HCT116 (cell line): ENCODE results near the gene LSM10. TPM values are rescaled to one million over a fixed set of nuclear protein-coding genes. Genes with fewer than 3 reads are reported as not detected.

Source experiments
- ATAC-seq: fragments of 200-7000 bp; cut with Tn5 transposase; 2 replicates; pipeline ENCODE4 v1.9.1; 2020; ENCODE audit warnings: mild to moderate bottlenecking, moderate library complexity
- BruUV-seq: library from RNA; stranded (reverse); fragments of 400-500 nt; replicated peaks from 2 replicates; lab custom pipeline; 2021; lab: Mats Ljungman, UMichigan
- CTCF ChIA-PET: fragments of 300-600 bp; sonication (Branson Sonifier 250); formaldehyde crosslinking; loops from one replicate; lab custom pipeline; 2021; ENCODE audit warnings: antibody characterized with exemption; lab: Charles Lee
- POLR2A ChIA-PET: fragments of 300-600, 350-600 bp; sonication (Branson Sonifier 250); formaldehyde crosslinking; loops from one replicate; lab custom pipeline; 2021; ENCODE audit warnings: antibody characterized with exemption; lab: Charles Lee
- RAD21 ChIA-PET, 2 experiments: fragments of 300-600 bp; sonication (Branson Sonifier 250); formaldehyde crosslinking; loops; one replicate each; lab custom pipeline; 2023; ENCODE audit warnings: low total read pairs in 2 of 2; ENCODE audit not compliant: uncharacterized antibody in 2 of 2, unreplicated experiment in 2 of 2, low non-redundant PET in 1 of 2; lab: Charles Lee
- DNase-seq: peaks from one replicate; pipeline ENCODE4 v3.0.0-alpha.2; 2010; ENCODE audit warnings: low read depth, low spot score
- H2AFZ ChIP-seq: fragments of 200-600 bp; shearing (Covaris generic), sonication (generic); 2 replicates; pipeline ENCODE4 v1.6.1; 2017; ENCODE audit warnings: low read depth, mixed run types, mixed read lengths, antibody characterized with exemption, low read length; ENCODE audit not compliant: poor library complexity, severe bottlenecking
- H3K27ac ChIP-seq: 2 replicates; pipeline ENCODE4 v1.5.1; 2012; ENCODE audit warnings: low read depth, low read length
- H3K27me3 ChIP-seq: fragments of 200-600 bp; sonication (generic); 2 replicates; pipeline ENCODE4 v1.6.1; 2016; ENCODE audit warnings: mixed run types, low read length, mixed read lengths; ENCODE audit not compliant: insufficient read depth
- H3K36me3 ChIP-seq, 2 experiments: fragments of 200-500 bp in 1 of 2; fragments of 200-600 bp in 1 of 2; sonication (Bioruptor generic) in 1 of 2; sonication (generic) in 1 of 2; 2 replicates each; pipeline versions ENCODE4 v1.5.1 to v1.6.1; 2014 to 2016; ENCODE audit warnings: low read length in 2 of 2, inconsistent platforms in 1 of 2, mixed read lengths in 1 of 2, mixed run types in 1 of 2; ENCODE audit not compliant: insufficient read depth in 2 of 2, control insufficient read depth in 1 of 2
- H3K4me1 ChIP-seq, 2 experiments: fragments of 200-600 bp in 1 of 2; sonication (generic) in 1 of 2; 2 replicates each; pipeline versions ENCODE4 v1.5.1 to v1.6.1; 2012 to 2017; ENCODE audit warnings: low read length in 2 of 2, inconsistent platforms in 1 of 2, mild to moderate bottlenecking in 1 of 2, mixed read lengths in 1 of 2, mixed run types in 1 of 2, moderate library complexity in 1 of 2; ENCODE audit not compliant: insufficient read depth in 2 of 2, control insufficient read depth in 1 of 2
- H3K4me2 ChIP-seq: fragments of 200-600 bp; sonication (generic); 2 replicates; pipeline ENCODE4 v1.6.1; 2017; ENCODE audit warnings: mixed run types, low read length, mixed read lengths
- H3K4me3 ChIP-seq, 2 experiments: fragments of 200-600 bp in 1 of 2; sonication (generic) in 1 of 2; replicated peaks in 1 of 2; 2 replicates each; pipeline ENCODE4 v1.5.1; 2011 to 2016; ENCODE audit warnings: low read length in 2 of 2, control low read depth in 1 of 2, low read depth in 1 of 2, mild to moderate bottlenecking in 1 of 2, mixed read lengths in 1 of 2, mixed run types in 1 of 2
- H3K79me2 ChIP-seq: fragments of 200-600 bp; sonication (generic); 2 replicates; pipeline ENCODE4 v1.6.1; 2017; ENCODE audit warnings: mild to moderate bottlenecking, mixed run types, low read length, moderate library complexity, mixed read lengths; ENCODE audit not compliant: insufficient read depth
- H3K9ac ChIP-seq: fragments of 200-600 bp; sonication (generic); 2 replicates; pipeline ENCODE4 v1.6.1; 2016; ENCODE audit warnings: low read length, mixed read lengths
- H3K9me2 ChIP-seq: fragments of 200-600 bp; sonication (generic), shearing (Covaris generic); 2 replicates; pipeline ENCODE4 v1.6.1; 2017; ENCODE audit warnings: mixed run types, mild to moderate bottlenecking, moderate library complexity; ENCODE audit not compliant: insufficient read depth
- H3K9me3 ChIP-seq, 2 experiments: fragments of 200-500 bp in 1 of 2; fragments of 200-600 bp in 1 of 2; sonication (Bioruptor generic) in 1 of 2; sonication (generic) in 1 of 2; 2 replicates each; pipeline ENCODE4 v1.6.1; 2014 to 2017; ENCODE audit warnings: low read length in 2 of 2, mixed read lengths in 2 of 2, inconsistent platforms in 1 of 2, low read depth in 1 of 2, mild to moderate bottlenecking in 1 of 2, mixed run types in 1 of 2, moderate library complexity in 1 of 2; ENCODE audit not compliant: control insufficient read depth in 1 of 2, insufficient read depth in 1 of 2
- H4K20me1 ChIP-seq: fragments of 200-600 bp; sonication (generic), shearing (Covaris generic); 2 replicates; pipeline ENCODE4 v1.6.1; 2017; ENCODE audit warnings: mixed run types, mild to moderate bottlenecking, moderate library complexity; ENCODE audit not compliant: insufficient read depth
- ATF3 ChIP-seq: IDR thresholded peaks from 2 replicates; pipeline ENCODE4 v1.6.1; 2012
- CBX3 ChIP-seq: IDR thresholded peaks from 2 replicates; pipeline ENCODE4 v1.6.1; 2012; ENCODE audit warnings: low read depth
- CEBPB ChIP-seq: IDR thresholded peaks from 2 replicates; pipeline ENCODE4 v1.6.1; 2012; ENCODE audit warnings: low read depth
- CTCF ChIP-seq, 3 experiments: fragments of 200-600 bp in 1 of 3; sonication (generic) in 1 of 3; IDR thresholded peaks in 2 of 3; conservative IDR thresholded peaks in 1 of 3; 2 replicates each; pipeline ENCODE4 v1.5.1; 2012 to 2017; ENCODE audit warnings: low read depth in 2 of 3, low read length in 2 of 3, antibody characterized with exemption in 1 of 3, borderline replicate concordance in 1 of 3, control low read depth in 1 of 3, mild to moderate bottlenecking in 1 of 3, mixed read lengths in 1 of 3, mixed run types in 1 of 3, moderate library complexity in 1 of 3; ENCODE audit not compliant: insufficient read depth in 1 of 3
- EGR1 ChIP-seq: IDR thresholded peaks from 2 replicates; pipeline ENCODE4 v1.6.1; 2012; ENCODE audit warnings: low read depth
- ELF1 ChIP-seq: IDR thresholded peaks from 2 replicates; pipeline ENCODE4 v1.6.1; 2012; ENCODE audit warnings: low read depth, borderline replicate concordance
- EZH2 ChIP-seq: fragments of 200-600 bp; sonication (generic); IDR thresholded peaks from 2 replicates; pipeline ENCODE4 v1.6.1; 2017; ENCODE audit warnings: antibody characterized with exemption, mixed run types
- FOSL1 ChIP-seq: IDR thresholded peaks from 2 replicates; pipeline ENCODE4 v1.6.1; 2012; ENCODE audit warnings: low read depth
- JUND ChIP-seq: IDR thresholded peaks from 2 replicates; pipeline ENCODE4 v1.6.1; 2012
- MAX ChIP-seq: IDR thresholded peaks from 2 replicates; pipeline ENCODE4 v1.6.1; 2012
- RAD21 ChIP-seq: IDR thresholded peaks from 2 replicates; pipeline ENCODE4 v1.6.1; 2012; ENCODE audit warnings: low read depth, mild to moderate bottlenecking
- REST ChIP-seq: IDR thresholded peaks from 2 replicates; pipeline ENCODE4 v1.6.1; 2012; ENCODE audit warnings: low read depth
- SIN3A ChIP-seq: IDR thresholded peaks from 2 replicates; pipeline ENCODE4 v1.6.1; 2012; ENCODE audit warnings: low read depth
- SRF ChIP-seq: IDR thresholded peaks from 2 replicates; pipeline ENCODE4 v1.6.1; 2012; ENCODE audit warnings: low read depth
- TCF7L2 ChIP-seq: IDR thresholded peaks from 2 replicates; pipeline ENCODE4 v1.7.0; 2011; ENCODE audit warnings: borderline replicate concordance, inconsistent platforms; ENCODE audit not compliant: insufficient read depth, insufficient read length; ENCODE audit errors: extremely low read depth
- YY1 ChIP-seq: IDR thresholded peaks from 2 replicates; pipeline ENCODE4 v1.6.1; 2011; ENCODE audit warnings: low read length, low read depth, moderate library complexity, mild to moderate bottlenecking; ENCODE audit not compliant: insufficient replicate concordance; ENCODE audit errors: extremely low read depth
- ZBTB33 ChIP-seq: IDR thresholded peaks from 2 replicates; pipeline ENCODE4 v1.6.1; 2011; ENCODE audit warnings: mild to moderate bottlenecking, low read length, moderate library complexity; ENCODE audit not compliant: insufficient replicate concordance; ENCODE audit errors: extremely low read depth
- ZFX ChIP-seq: fragments of 450-650 bp; IDR thresholded peaks from 2 replicates; pipeline ENCODE4 v1.6.1; 2017
- ZNF274 ChIP-seq: fragments of 200-500 bp; sonication (Bioruptor generic); IDR thresholded peaks from 2 replicates; pipeline ENCODE4 v1.6.1; 2014; ENCODE audit warnings: mild to moderate bottlenecking, low read depth, low read length, inconsistent platforms
- intact Hi-C: fragments of 100-400 bp; cut with micrococcal nuclease; formaldehyde crosslinking; loops from 2 replicates; pipeline ENCODE4 v1.10.0; 2022
- total RNA-seq: library from RNA; stranded (reverse); gene quantifications from one replicate; pipeline ENCODE4 v1.2.1, GENCODE V29; 2021; ENCODE audit not compliant: unreplicated experiment

Gene LSM10
- total RNA-seq, 1 experiment from 2014 or later: 49.5 TPM

- H2AFZ ChIP-seq: no peak overlapping the region
- TF ChIP-seq ZFX (no peak), YY1 (no peak), FOSL1 (no peak), MAX (no peak), CTCF (IDR thresholded peaks at IDR 0.05 in 2 of 3, conservative IDR thresholded peaks at IDR 0.05 in 1 of 3; ENCODE audit: borderline replicate concordance in 1 of 3, insufficient read depth in 1 of 3, low read depth in 2 of 3, low read length in 2 of 3) (no peak), SRF (no peak), CBX3 (no peak), TCF7L2 (no peak), SIN3A (no peak), ATF3 (no peak), ZBTB33 (no peak), JUND (no peak), EGR1 (no peak), CEBPB (no peak), RAD21 (no peak), ZNF274 (no peak), EZH2 (no peak), ELF1 (no peak), REST (no peak)
- TF ChIP-seq, all 23 proteins: peak for 0
- H4K20me1 ChIP-seq: no peaks in the 10 kb centered on the region
- CTCF ChIA-PET: interaction anchor here (0.8 to 3.0 kb wide), 4 partner anchors 14 to 77 kb away, joined by 3 to 7 read pairs (median 4); no protein-coding TSS in a partner anchor
- no peaks in the 10 kb centered on the region for H3K27me3 ChIP-seq
- POLR2A ChIA-PET: no interaction called here
- DNase-seq (no peak), ATAC-seq (no peak)
- no peak overlapping the region for H3K27ac ChIP-seq
- no peaks in the 10 kb centered on the region for H3K36me3 ChIP-seq
- H3K9me3 ChIP-seq: no peaks in the 10 kb centered on the region
- no TSS peak for BruUV-seq
- peaks cover 6 to 23% of the 10 kb centered on the region in 2 experiments; a peak in 3 of 4 replicates for H3K4me1 ChIP-seq
- RAD21 ChIA-PET: no interaction called here
- H3K9me2 ChIP-seq: no peaks in the 10 kb centered on the region
- intact Hi-C loops: loop anchor here (5.0 kb wide), 2 partner anchors 268 to 318 kb away; no protein-coding TSS in a partner anchor
- H3K9ac ChIP-seq: no peak overlapping the region
- H3K79me2 ChIP-seq: no peaks in the 10 kb centered on the region
- H3K4me2 ChIP-seq: peak overlapping the region; percentile 3; the same call in 1 of the 2 replicates
- H3K4me3 ChIP-seq: no peak overlapping the region
Measured at GRCh38 chr1:36420409-36420808, 22.7 kb upstream of the LSM10 start.
